ENCODE measurements around the gene PKD1L1.

GRCh38 chr7:47739891-47740290, 208.4 kb downstream of the PKD1L1 start:
- no peak for TF ChIP-seq CTCF (IDR thresholded peaks at IDR 0.05)
- no peak for TF ChIP-seq EP300 (IDR thresholded peaks at IDR 0.05)
